HepG2 (cell line): Measurements from ENCODE around the gene TM7SF3. TPM values are rescaled to one million over a fixed set of nuclear protein-coding genes. Genes with fewer than 3 reads are reported as not detected.

Source experiments
- ATF5 ChIP-seq: sonication (generic); formaldehyde crosslinking; IDR thresholded peaks from 2 replicates; pipeline ENCODE4 v1.4.0; 2020; ENCODE audit warnings: mild to moderate bottlenecking, low read depth, missing genetic modification reagents
- HNRNPLL ChIP-seq: fragments of 200-400 bp; formaldehyde crosslinking; IDR thresholded peaks from 2 replicates; pipeline ENCODE4 v1.6.1; 2017; ENCODE audit warnings: mild to moderate bottlenecking, low read depth, low read length; ENCODE audit not compliant: poor library complexity, severe bottlenecking
- ISL2 ChIP-seq: sonication (generic); formaldehyde crosslinking; IDR thresholded peaks from 2 replicates; pipeline ENCODE4 v1.5.0; 2020; ENCODE audit warnings: missing genetic modification reagents
- KLF11 ChIP-seq: IDR thresholded peaks from 2 replicates; pipeline ENCODE4 v1.6.1; 2016; ENCODE audit warnings: missing compliant biosample characterization
- NR2F1 ChIP-seq, 2 experiments: fragments of 450-650 bp in 1 of 2; formaldehyde crosslinking in 1 of 2; IDR thresholded peaks; 2 replicates each; pipeline versions ENCODE4 v1.5.0 to v1.6.1; 2016 to 2020; ENCODE audit warnings: mild to moderate bottlenecking in 1 of 2, missing compliant biosample characterization in 1 of 2, missing genetic modification reagents in 1 of 2, moderate library complexity in 1 of 2
- PCBP1 ChIP-seq: fragments of 200-400 bp; formaldehyde crosslinking; IDR thresholded peaks from 2 replicates; pipeline ENCODE4 v1.6.1; 2017; ENCODE audit warnings: mild to moderate bottlenecking, low read depth, low read length, borderline replicate concordance
- RELA ChIP-seq: sonication (generic); formaldehyde crosslinking; IDR thresholded peaks from 2 replicates; pipeline ENCODE4 v1.4.0; 2020; ENCODE audit warnings: missing genetic modification reagents
- STAT6 ChIP-seq: sonication (generic); formaldehyde crosslinking; IDR thresholded peaks from 2 replicates; pipeline ENCODE4 v1.4.0; 2020; ENCODE audit warnings: missing genetic modification reagents, mild to moderate bottlenecking, borderline replicate concordance
- ZBTB21 ChIP-seq: sonication (generic); formaldehyde crosslinking; IDR thresholded peaks from 2 replicates; pipeline ENCODE4 v1.4.0; 2020; ENCODE audit warnings: missing genetic modification reagents
- ZFP36L1 ChIP-seq: sonication (generic); formaldehyde crosslinking; IDR thresholded peaks from 2 replicates; pipeline ENCODE4 v1.8.0; 2022; ENCODE audit warnings: mild to moderate bottlenecking, missing genetic modification reagents, moderate library complexity
- ZNF292 ChIP-seq: sonication (generic); formaldehyde crosslinking; IDR thresholded peaks from 2 replicates; pipeline ENCODE4 v1.8.1; 2022; ENCODE audit warnings: mild to moderate bottlenecking, low read depth, missing genetic modification reagents, borderline replicate concordance
- ZNF30 ChIP-seq: sonication (generic); formaldehyde crosslinking; IDR thresholded peaks from 2 replicates; pipeline ENCODE4 v1.5.0; 2020; ENCODE audit warnings: mild to moderate bottlenecking, missing genetic modification reagents
- ZZZ3 ChIP-seq: sonication (generic); formaldehyde crosslinking; IDR thresholded peaks from 2 replicates; pipeline ENCODE4 v1.4.0; 2020; ENCODE audit warnings: missing genetic modification reagents, mild to moderate bottlenecking, borderline replicate concordance
- polyA plus RNA-seq, 8 experiments: library from polyadenylated mRNA; depleted of rRNA in 3 of 8; stranded (reverse) in 7 of 8; unstranded in 1 of 8; fragments of >200 nt; fragmentation: Illumina TruSeq in 4 of 8; extraction: Trizol in 4 of 8; gene quantifications; 2 replicates each; pipeline versions ENCODE4 v1.2.1 to v1.2.3, GENCODE V29; 2011 to 2016; ENCODE audit warnings: low read depth in 4 of 8, missing spikeins in 1 of 8, mixed read lengths in 1 of 8; ENCODE audit not compliant: insufficient read depth in 1 of 8
- total RNA-seq, 5 experiments: library from RNA; depleted of rRNA; stranded (reverse); fragments of >200 nt; fragmentation: Illumina TruSeq; extraction: Trizol; gene quantifications; 2 replicates each; pipeline ENCODE4 v1.2.3, GENCODE V29; 2016; ENCODE audit warnings: low read depth in 1 of 5
- TF ChIP-seq, protein P1 (sequence below): sonication (generic); formaldehyde crosslinking; IDR thresholded peaks from 2 replicates; pipeline ENCODE4 v1.8.1; 2023; ENCODE audit warnings: missing genetic modification reagents, mild to moderate bottlenecking, borderline replicate concordance
- TF ChIP-seq, protein P2 (sequence below): sonication (generic); formaldehyde crosslinking; IDR thresholded peaks from 2 replicates; pipeline ENCODE4 v1.5.0; 2020; ENCODE audit warnings: missing genetic modification reagents
- TF ChIP-seq, protein P3 (sequence below): IDR thresholded peaks from 2 replicates; pipeline ENCODE4 v1.6.1; 2016; ENCODE audit warnings: missing compliant biosample characterization, missing genetic modification reagents, borderline replicate concordance
- TF ChIP-seq, protein P4 (sequence below): sonication (generic); formaldehyde crosslinking; conservative IDR thresholded peaks from 2 replicates; pipeline ENCODE4 v1.4.0; 2020; ENCODE audit warnings: mild to moderate bottlenecking, missing genetic modification reagents, moderate library complexity

The TM7SF3 gene
- total and polyA plus RNA-seq, 2 of the 13 experiments (the other 11 are each of a cell fraction or from before 2014, with no cell fraction given): 116 to 142 TPM

DNA sequence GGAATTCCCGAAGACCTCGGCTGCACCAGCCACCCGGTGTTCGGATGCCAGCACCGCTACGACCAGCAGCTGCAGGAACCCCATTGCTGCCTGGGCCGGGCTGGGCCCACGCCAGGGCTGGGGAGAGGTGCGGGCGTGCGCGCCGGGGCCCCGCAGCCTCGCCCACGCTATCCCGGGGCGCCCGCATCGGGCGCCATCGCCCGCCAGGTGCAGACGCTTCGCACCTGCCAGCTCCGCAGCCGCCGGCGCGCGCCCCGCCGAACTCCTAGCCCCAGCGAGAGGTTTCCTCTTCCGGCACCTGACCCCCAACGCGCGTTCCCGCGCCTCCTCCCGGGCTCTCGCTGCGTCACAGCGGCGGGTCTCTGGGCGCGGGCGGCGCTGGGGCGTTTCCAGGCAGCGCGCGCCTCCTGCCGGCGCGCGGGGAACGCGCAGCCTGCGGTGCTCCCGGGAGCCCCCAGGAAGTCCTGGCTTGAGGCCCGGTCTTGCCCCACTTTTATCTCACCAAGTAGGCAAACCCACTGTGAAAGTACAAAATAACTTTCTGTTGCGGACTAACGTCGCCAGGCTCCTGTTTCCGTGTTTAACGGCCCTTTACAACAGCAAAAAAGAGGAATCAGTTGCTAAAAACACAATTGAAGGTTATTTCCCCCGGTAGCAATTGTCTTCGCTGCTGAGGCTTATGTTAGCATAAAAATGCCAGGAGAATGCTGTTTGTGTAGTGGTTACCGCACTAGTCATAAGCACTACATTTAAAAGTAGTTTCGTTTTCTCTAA lies at the start of gene TM7SF3 (continued):
- TF ChIP-seq STAT6 (CRISPR knock-in tag): peak; percentile 72; the same call in 1 of the 2 replicates
- peak; percentile 87 for TF ChIP-seq HNRNPLL
- 0 out of 2 replicates have a peak, but pooled peaks have one; percentile 51 for TF ChIP-seq ZNF30 (CRISPR knock-in tag)
- TF ChIP-seq ATF5 (CRISPR knock-in tag): no peak
- peak; percentile 40; the same call in 1 of the 2 replicates for TF ChIP-seq ISL2 (CRISPR knock-in tag)
- no peak for TF ChIP-seq ZZZ3 (CRISPR knock-in tag)
- TF ChIP-seq NR2F1 (CRISPR knock-in tag; IDR thresholded peaks at IDR 0.05): no peak
- TF ChIP-seq ZNF292 (CRISPR knock-in tag): peak; percentile 45; the same call in 1 of the 2 replicates
- no peak for TF ChIP-seq PCBP1
- TF ChIP-seq ZFP36L1 (CRISPR knock-in tag): 0 out of 2 replicates have a peak, but pooled peaks have one; percentile 9
- no peak for TF ChIP-seq KLF11 (CRISPR knock-in tag)
- TF ChIP-seq, protein P1, sequence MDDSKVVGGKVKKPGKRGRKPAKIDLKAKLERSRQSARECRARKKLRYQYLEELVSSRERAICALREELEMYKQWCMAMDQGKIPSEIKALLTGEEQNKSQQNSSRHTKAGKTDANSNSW (CRISPR knock-in tag): no peak
- TF ChIP-seq, protein P2, sequence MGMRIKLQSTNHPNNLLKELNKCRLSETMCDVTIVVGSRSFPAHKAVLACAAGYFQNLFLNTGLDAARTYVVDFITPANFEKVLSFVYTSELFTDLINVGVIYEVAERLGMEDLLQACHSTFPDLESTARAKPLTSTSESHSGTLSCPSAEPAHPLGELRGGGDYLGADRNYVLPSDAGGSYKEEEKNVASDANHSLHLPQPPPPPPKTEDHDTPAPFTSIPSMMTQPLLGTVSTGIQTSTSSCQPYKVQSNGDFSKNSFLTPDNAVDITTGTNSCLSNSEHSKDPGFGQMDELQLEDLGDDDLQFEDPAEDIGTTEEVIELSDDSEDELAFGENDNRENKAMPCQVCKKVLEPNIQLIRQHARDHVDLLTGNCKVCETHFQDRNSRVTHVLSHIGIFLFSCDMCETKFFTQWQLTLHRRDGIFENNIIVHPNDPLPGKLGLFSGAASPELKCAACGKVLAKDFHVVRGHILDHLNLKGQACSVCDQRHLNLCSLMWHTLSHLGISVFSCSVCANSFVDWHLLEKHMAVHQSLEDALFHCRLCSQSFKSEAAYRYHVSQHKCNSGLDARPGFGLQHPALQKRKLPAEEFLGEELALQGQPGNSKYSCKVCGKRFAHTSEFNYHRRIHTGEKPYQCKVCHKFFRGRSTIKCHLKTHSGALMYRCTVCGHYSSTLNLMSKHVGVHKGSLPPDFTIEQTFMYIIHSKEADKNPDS (CRISPR knock-in tag): peak; percentile 71; the same call in 1 of the 2 replicates
- 0 out of 2 replicates have a peak, but pooled peaks have one; percentile 35 for TF ChIP-seq RELA
- TF ChIP-seq, protein P3, sequence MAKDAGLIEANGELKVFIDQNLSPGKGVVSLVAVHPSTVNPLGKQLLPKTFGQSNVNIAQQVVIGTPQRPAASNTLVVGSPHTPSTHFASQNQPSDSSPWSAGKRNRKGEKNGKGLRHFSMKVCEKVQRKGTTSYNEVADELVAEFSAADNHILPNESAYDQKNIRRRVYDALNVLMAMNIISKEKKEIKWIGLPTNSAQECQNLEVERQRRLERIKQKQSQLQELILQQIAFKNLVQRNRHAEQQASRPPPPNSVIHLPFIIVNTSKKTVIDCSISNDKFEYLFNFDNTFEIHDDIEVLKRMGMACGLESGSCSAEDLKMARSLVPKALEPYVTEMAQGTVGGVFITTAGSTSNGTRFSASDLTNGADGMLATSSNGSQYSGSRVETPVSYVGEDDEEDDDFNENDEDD (CRISPR knock-in tag): peak; percentile 90; the same call in 1 of the 2 replicates
- no peak for TF ChIP-seq ZBTB21
- TF ChIP-seq, protein P4, sequence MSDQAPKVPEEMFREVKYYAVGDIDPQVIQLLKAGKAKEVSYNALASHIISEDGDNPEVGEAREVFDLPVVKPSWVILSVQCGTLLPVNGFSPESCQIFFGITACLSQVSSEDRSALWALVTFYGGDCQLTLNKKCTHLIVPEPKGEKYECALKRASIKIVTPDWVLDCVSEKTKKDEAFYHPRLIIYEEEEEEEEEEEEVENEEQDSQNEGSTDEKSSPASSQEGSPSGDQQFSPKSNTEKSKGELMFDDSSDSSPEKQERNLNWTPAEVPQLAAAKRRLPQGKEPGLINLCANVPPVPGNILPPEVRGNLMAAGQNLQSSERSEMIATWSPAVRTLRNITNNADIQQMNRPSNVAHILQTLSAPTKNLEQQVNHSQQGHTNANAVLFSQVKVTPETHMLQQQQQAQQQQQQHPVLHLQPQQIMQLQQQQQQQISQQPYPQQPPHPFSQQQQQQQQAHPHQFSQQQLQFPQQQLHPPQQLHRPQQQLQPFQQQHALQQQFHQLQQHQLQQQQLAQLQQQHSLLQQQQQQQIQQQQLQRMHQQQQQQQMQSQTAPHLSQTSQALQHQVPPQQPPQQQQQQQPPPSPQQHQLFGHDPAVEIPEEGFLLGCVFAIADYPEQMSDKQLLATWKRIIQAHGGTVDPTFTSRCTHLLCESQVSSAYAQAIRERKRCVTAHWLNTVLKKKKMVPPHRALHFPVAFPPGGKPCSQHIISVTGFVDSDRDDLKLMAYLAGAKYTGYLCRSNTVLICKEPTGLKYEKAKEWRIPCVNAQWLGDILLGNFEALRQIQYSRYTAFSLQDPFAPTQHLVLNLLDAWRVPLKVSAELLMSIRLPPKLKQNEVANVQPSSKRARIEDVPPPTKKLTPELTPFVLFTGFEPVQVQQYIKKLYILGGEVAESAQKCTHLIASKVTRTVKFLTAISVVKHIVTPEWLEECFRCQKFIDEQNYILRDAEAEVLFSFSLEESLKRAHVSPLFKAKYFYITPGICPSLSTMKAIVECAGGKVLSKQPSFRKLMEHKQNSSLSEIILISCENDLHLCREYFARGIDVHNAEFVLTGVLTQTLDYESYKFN (CRISPR knock-in tag): peak; percentile 39
